RWPE2 (cell line): ENCODE results near the gene OSCP1.

Source experiments
- ATAC-seq: fragments of 200-7000 bp; cut with Tn5 transposase; 3 replicates; pipeline ENCODE4 v1.9.1; 2021; ENCODE audit warnings: low read depth
- DNase-seq: peaks from one replicate; pipeline ENCODE4 v3.0.0-alpha.2; 2020; ENCODE audit warnings: low spot score
- H3K27ac ChIP-seq: fragments of 450-650 bp; 2 replicates; pipeline ENCODE4 v1.5.1; 2017; ENCODE audit warnings: mild to moderate bottlenecking; ENCODE audit not compliant: poor library complexity, severe bottlenecking
- H3K27me3 ChIP-seq: fragments of 250-450 bp; sonication (Bioruptor Pico); 2 replicates; pipeline ENCODE4 v1.5.1; 2021; ENCODE audit warnings: mild to moderate bottlenecking, moderate library complexity; ENCODE audit not compliant: insufficient read depth, poor library complexity, severe bottlenecking
- H3K36me3 ChIP-seq: fragments of 250-450 bp; sonication (Bioruptor Pico); 2 replicates; pipeline ENCODE4 v1.5.1; 2020; ENCODE audit warnings: low read depth, mild to moderate bottlenecking, moderate library complexity
- H3K4me1 ChIP-seq: fragments of 250-450 bp; sonication (Bioruptor Pico); 2 replicates; pipeline ENCODE4 v1.5.1; 2021; ENCODE audit warnings: mild to moderate bottlenecking, moderate library complexity; ENCODE audit not compliant: insufficient read depth, poor library complexity, severe bottlenecking
- H3K4me3 ChIP-seq: fragments of 250-450 bp; sonication (Bioruptor Pico); 2 replicates; pipeline ENCODE4 v1.5.1; 2021; ENCODE audit warnings: mild to moderate bottlenecking, moderate library complexity; ENCODE audit not compliant: severe bottlenecking
- H3K9me3 ChIP-seq: fragments of 250-450 bp; sonication (Bioruptor Pico); 2 replicates; pipeline ENCODE4 v1.5.1; 2021; ENCODE audit warnings: mild to moderate bottlenecking, moderate library complexity; ENCODE audit not compliant: severe bottlenecking
- CTCF ChIP-seq: fragments of 450-650 bp; IDR thresholded peaks from one replicate; pipeline ENCODE4 v1.5.1; 2017; ENCODE audit warnings: mild to moderate bottlenecking, moderate library complexity; ENCODE audit not compliant: poor library complexity, severe bottlenecking

Gene OSCP1

DNA sequence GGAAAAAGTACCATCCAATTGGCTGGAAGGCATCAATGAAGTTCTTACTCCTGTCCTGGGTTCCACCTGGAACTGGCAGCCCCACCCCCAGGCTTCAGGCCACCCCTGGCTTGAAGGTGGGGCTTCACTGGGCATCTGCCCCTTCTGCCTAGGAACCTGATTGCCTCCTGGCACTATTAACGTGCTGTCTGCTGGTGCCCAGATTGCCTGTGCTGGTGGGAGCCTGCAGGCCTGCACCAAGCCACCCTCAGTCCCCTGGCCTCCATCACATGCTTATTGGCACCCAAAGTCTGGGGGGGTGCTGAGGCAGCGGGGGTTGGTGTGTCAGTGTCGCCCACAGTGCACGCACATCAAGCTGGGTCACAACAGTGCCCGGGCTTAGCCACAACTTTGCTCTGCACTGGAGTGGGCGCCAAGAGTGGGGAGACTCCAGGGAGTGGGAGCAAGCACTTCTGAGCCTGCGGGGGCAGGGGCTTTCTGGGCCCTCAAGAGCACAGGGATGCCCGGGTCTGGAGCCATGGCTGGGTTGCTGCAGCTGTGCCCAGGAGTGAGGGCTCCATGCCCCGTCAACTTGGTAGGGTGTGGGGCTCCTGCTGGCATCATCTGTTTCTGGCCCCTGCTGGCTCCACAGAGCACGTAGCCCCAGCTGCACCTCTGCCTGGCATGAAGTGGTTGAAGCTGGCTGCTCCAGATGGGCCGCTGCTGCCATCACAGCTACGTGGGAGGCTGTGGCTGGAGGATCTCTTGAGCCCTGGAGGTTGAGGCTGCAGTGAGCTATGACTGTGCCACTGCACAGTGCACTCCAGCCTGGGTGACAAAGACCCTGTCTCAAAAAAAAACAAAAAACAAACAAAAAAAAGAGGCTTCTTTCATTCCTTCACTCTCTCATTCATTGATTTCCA, 48.4 kb downstream of the OSCP1 start:
- no peak for ATAC-seq
- H3K36me3 ChIP-seq, result no peaks in the 10 kb centered on the region
- H3K27me3 ChIP-seq, result no peaks in the 10 kb centered on the region
- no peak for TF ChIP-seq CTCF
- no peak for DNase-seq
- H3K9me3 ChIP-seq, result no peaks in the 10 kb centered on the region
- no peak overlapping the region for H3K4me3 ChIP-seq
- H3K27ac ChIP-seq, result no peak overlapping the region
- peaks cover 3% of the 10 kb centered on the region for H3K4me1 ChIP-seq

DNA sequence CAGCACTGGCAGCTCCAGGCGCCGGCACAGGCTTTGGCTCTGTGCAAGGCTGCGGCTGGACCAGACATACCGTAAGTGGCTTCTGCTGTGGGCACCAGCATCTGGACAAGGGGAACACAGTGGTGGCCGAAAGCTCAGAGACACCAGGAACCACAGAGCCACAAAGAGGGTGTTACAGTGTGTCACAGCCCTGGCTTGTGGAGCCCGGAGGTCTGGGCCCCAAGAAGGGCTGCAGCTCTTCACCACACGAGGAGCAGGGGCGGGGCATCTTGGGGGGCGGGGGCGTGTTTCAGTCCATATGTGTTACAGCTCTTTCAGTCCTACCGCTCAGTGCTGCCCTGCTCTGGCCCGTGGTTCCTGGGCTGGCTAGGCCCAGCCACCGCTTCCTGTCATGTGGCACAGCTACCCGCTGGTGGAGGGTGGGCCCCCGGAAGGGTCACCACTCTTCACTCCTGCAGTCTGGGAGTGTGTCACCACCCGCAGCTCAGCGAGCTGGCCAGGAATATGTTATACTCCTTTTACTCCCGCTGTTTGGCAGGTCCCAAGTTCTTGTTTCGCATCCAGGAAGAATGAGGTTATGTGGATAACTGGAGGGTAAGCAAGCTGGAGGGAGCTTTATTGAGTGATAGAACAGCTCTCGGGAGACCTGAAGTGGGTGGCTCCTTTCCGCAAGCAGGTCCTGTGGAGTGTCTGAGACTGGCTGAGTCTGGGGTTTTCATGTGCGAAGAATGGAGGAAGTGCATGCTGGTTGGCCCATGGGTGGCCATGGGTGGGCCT, 49.2 kb downstream of the OSCP1 start:
- no peaks in the 10 kb centered on the region for H3K27me3 ChIP-seq
- H3K36me3 ChIP-seq, result no peaks in the 10 kb centered on the region
- TF ChIP-seq CTCF, result no peak
- no peak overlapping the region for H3K4me3 ChIP-seq
- peaks cover 3% of the 10 kb centered on the region for H3K4me1 ChIP-seq
- H3K9me3 ChIP-seq, result no peaks in the 10 kb centered on the region
- no peak overlapping the region for H3K27ac ChIP-seq
- DNase-seq, result no peak
- no peak for ATAC-seq

DNA sequence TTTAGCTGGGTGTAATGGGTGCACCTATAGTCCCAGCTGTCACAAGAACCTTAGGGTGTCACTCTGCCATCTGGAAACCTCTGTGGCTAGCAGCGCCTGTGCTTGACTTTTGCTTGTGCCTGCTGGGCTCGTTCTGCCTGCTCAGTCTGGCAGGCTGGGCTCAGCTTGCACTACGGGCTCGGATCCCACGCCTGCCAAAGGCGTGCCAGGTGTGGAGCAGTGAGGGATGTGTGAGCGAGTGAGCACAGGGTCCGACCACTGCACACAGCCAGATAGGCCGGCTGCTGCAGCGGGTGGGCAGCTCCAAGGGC, 49.8 kb downstream of the OSCP1 start:
- Histone ChIP-seq H3K9me3 (no peaks in the 10 kb centered on the region), H3K27ac (no peak overlapping the region), H3K36me3 (no peaks in the 10 kb centered on the region), H3K4me1 (peaks cover 3% of the 10 kb centered on the region), H3K4me3 (no peak overlapping the region), H3K27me3 (no peaks in the 10 kb centered on the region)
- ATAC-seq (no peak), DNase-seq (no peak)
- TF ChIP-seq CTCF, result no peak

- H3K4me3 ChIP-seq, result no peak overlapping the region
- ATAC-seq (no peak), DNase-seq (no peak)
- H3K27ac ChIP-seq, result no peak overlapping the region
- no peaks in the 10 kb centered on the region for H3K27me3 ChIP-seq
- H3K36me3 ChIP-seq, result peaks cover 4% of the 10 kb centered on the region; the same call in 1 of the 2 replicates
- H3K4me1 ChIP-seq, result peaks cover 3% of the 10 kb centered on the region
- no peaks in the 10 kb centered on the region for H3K9me3 ChIP-seq
- TF ChIP-seq CTCF, result no peak
These were observed 51.8 kb downstream of the OSCP1 start for GRCh38 chr1:36398370-36398977.
